Testis (tissue), 2 donors: ENCODE results near the gene OCA2.

Experiments
- CTCF ChIP-seq, 3 experiments: fragments of 450-650 bp in 2 of 3; fragments of 200-600 bp in 1 of 3; sonication (generic) in 1 of 3; IDR thresholded peaks; one replicate each; pipeline ENCODE4 v1.5.1; 2016 to 2019; ENCODE audit warnings: antibody characterized with exemption in 3 of 3, mild to moderate bottlenecking in 2 of 3, moderate library complexity in 1 of 3
- POLR2A ChIP-seq: fragments of 450-650 bp; IDR thresholded peaks from one replicate; pipeline ENCODE4 v1.6.1; 2017; ENCODE audit warnings: antibody characterized with exemption, mild to moderate bottlenecking, moderate library complexity

GRCh38 chr15:27861171-27861570 is 237.9 kb downstream of the OCA2 start:
- TF ChIP-seq POLR2A (no peak), CTCF (IDR thresholded peaks at IDR 0.05) (no peak)
